ENCODE measurements around the gene TRAPPC2. TPM values are rescaled to one million over a fixed set of nuclear protein-coding genes. Genes with fewer than 3 reads are reported as not detected.

TRAPPC2 gene
- total RNA-seq, 1 donor from 2014 or later = 23.4 TPM

DNA sequence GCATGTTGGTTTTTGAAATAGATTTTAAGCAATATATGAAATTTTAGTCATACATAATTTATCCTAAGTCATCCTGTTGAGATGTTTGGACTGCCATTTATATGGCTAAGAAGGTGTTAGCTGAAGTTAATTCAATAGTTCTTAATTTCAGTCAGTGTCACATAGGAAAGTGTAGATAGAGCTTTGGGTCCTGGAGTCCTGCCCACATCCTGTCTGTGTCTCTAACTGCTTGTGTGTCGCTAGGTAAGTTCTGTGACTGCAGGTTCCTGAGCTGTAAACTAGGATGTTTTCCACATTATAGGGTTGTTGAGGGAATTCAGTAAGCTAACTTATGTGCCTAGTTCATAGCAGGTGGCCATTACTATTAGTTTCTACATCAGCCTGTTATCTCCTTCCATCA lies 20.8 kb upstream of the TRAPPC2 start:
- H3K4me1 Mint-ChIP-seq (ENCODE audit: low read depth) = peaks cover 1% of the 10 kb centered on the region
- no peak for DNase-seq (ENCODE audit: low spot score, unreplicated experiment)
- no peak overlapping the region for H3K4me3 Mint-ChIP-seq (ENCODE audit: low read depth)
- no peaks in the 10 kb centered on the region for H3K9me3 Mint-ChIP-seq (ENCODE audit: low read depth)
- no peaks in the 10 kb centered on the region for H3K27me3 Mint-ChIP-seq
- peaks cover 15% of the 10 kb centered on the region for H3K36me3 Mint-ChIP-seq (ENCODE audit: insufficient read depth)
- no peak overlapping the region for H3K27ac Mint-ChIP-seq
- TF ChIP-seq, protein P1, sequence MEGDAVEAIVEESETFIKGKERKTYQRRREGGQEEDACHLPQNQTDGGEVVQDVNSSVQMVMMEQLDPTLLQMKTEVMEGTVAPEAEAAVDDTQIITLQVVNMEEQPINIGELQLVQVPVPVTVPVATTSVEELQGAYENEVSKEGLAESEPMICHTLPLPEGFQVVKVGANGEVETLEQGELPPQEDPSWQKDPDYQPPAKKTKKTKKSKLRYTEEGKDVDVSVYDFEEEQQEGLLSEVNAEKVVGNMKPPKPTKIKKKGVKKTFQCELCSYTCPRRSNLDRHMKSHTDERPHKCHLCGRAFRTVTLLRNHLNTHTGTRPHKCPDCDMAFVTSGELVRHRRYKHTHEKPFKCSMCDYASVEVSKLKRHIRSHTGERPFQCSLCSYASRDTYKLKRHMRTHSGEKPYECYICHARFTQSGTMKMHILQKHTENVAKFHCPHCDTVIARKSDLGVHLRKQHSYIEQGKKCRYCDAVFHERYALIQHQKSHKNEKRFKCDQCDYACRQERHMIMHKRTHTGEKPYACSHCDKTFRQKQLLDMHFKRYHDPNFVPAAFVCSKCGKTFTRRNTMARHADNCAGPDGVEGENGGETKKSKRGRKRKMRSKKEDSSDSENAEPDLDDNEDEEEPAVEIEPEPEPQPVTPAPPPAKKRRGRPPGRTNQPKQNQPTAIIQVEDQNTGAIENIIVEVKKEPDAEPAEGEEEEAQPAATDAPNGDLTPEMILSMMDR (IDR thresholded peaks at IDR 0.05; ENCODE audit: unreplicated experiment) = no peak

DNA sequence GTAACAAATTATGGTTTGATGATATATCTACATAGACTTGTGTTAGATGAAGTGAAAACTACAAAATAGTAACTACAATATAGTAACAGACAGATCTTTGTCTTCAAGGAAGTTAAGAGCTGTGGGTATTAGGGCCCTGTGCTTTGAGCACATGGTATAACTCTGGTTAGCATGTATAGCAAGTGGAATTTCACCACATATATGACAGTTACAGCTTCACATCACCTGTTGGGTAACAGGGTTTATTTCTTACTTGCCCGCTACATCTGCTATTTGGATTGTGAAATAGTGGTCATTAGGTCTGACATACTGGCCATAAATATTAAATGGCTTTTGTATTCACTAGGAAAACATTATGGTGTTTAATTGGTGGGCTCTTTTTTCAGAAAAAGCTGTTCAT lies 20.3 kb upstream of the TRAPPC2 start:
- no peak for DNase-seq (ENCODE audit: low spot score, unreplicated experiment)
- Mint-ChIP-seq H3K27ac (no peak overlapping the region), H3K27me3 (no peaks in the 10 kb centered on the region), H3K4me1 (ENCODE audit: low read depth) (peaks cover 1% of the 10 kb centered on the region), H3K4me3 (ENCODE audit: low read depth) (no peak overlapping the region), H3K36me3 (ENCODE audit: insufficient read depth) (peaks cover 13% of the 10 kb centered on the region), H3K9me3 (ENCODE audit: low read depth) (no peaks in the 10 kb centered on the region)
- TF ChIP-seq, protein P1 (IDR thresholded peaks at IDR 0.05; ENCODE audit: unreplicated experiment) = no peak

DNA sequence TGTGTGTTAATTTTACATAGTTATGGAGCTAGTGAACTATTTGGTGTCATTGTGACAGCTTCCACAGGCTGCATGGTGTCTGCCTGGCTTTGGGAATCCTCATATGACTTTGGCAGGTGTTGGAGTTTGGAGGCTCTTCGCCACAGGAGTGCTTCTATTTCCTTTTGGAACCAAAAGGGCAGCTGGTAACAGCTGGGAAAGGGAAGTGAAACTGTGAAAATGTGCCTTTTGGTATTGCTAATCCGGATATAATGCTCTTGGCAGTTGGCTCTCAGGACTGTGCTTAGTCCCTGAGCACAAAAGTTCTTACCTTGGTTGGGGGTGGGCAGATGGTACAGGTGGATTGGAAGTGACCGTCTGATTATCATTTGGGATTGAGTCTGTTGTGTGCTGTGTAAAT lies 18.2 kb upstream of the TRAPPC2 start:
- H3K9me3 Mint-ChIP-seq (ENCODE audit: low read depth) = no peaks in the 10 kb centered on the region
- H3K27me3 Mint-ChIP-seq = no peaks in the 10 kb centered on the region
- TF ChIP-seq, protein P1 (IDR thresholded peaks at IDR 0.05; ENCODE audit: unreplicated experiment) = no peak
- no peak for DNase-seq (ENCODE audit: low spot score, unreplicated experiment)
- no peak overlapping the region for H3K27ac Mint-ChIP-seq
- H3K4me3 Mint-ChIP-seq (ENCODE audit: low read depth) = no peak overlapping the region
- H3K4me1 Mint-ChIP-seq (ENCODE audit: low read depth) = peaks cover 1% of the 10 kb centered on the region
- peaks cover 13% of the 10 kb centered on the region for H3K36me3 Mint-ChIP-seq (ENCODE audit: insufficient read depth)

DNA sequence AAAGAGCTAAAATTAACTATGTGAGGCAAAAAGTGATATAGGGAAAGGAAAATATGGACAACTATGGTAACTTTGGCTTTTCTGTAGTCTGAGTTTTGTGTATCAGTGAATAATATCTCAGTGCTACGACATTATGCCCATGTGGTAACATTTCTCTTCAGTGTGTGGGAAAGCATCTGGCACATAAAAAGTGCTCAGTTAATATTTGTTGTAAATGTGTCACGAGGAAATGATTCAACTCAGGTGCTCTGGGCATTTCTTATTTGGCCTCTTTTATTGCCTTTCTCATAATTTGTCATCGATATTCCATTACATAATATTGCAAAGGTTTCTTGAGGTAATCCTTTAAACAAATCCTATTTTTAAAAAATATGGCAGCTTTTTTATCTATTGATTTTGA lies 17.7 kb upstream of the TRAPPC2 start:
- Mint-ChIP-seq H3K4me3 (ENCODE audit: low read depth) (no peak overlapping the region), H3K27ac (no peak overlapping the region), H3K9me3 (ENCODE audit: low read depth) (peaks cover 4% of the 10 kb centered on the region), H3K27me3 (no peaks in the 10 kb centered on the region), H3K4me1 (ENCODE audit: low read depth) (peaks cover 1% of the 10 kb centered on the region), H3K36me3 (ENCODE audit: insufficient read depth) (peaks cover 13% of the 10 kb centered on the region)
- TF ChIP-seq, protein P1 (IDR thresholded peaks at IDR 0.05; ENCODE audit: unreplicated experiment) = no peak
- no peak for DNase-seq (ENCODE audit: low spot score, unreplicated experiment)

DNA sequence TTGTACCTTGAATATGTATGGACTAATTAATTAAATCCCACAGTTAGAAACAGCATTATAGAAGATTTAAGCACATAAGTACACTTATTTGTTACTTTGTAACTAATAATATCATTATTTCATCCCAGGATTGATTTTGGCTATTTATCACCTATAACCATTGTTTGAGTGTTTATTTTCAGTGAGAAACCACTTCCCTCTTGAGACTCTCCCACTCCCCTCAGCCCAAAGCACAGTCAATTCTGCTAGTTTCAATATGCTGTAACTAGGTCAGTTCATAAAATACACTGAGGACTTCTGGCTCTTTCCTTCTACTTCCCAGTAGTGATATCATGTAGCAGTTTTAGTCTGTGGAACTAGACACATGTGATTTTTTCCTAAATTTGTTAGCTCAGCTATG lies 16.4 kb upstream of the TRAPPC2 start:
- TF ChIP-seq, protein P1 (IDR thresholded peaks at IDR 0.05; ENCODE audit: unreplicated experiment) = no peak
- Mint-ChIP-seq H3K36me3 (ENCODE audit: insufficient read depth) (peaks cover 18% of the 10 kb centered on the region), H3K9me3 (ENCODE audit: low read depth) (peaks cover 4% of the 10 kb centered on the region), H3K27ac (no peak overlapping the region), H3K4me1 (ENCODE audit: low read depth) (peaks cover 1% of the 10 kb centered on the region), H3K27me3 (no peaks in the 10 kb centered on the region), H3K4me3 (ENCODE audit: low read depth) (no peak overlapping the region)
- DNase-seq (ENCODE audit: low spot score, unreplicated experiment) = no peak

Data from progenitor cell of endocrine pancreas (in vitro differentiated cells).